NCI-H82 treated with DMSO at 0.1 percent for 48 hours (cell line): ENCODE data around the gene MAML3.

Experiments used
- DNase-seq: peaks from one replicate; lab custom pipeline; 2025; ENCODE audit not compliant: unreplicated experiment; lab: John Stamatoyannopoulos, UW

MAML3 gene

DNA sequence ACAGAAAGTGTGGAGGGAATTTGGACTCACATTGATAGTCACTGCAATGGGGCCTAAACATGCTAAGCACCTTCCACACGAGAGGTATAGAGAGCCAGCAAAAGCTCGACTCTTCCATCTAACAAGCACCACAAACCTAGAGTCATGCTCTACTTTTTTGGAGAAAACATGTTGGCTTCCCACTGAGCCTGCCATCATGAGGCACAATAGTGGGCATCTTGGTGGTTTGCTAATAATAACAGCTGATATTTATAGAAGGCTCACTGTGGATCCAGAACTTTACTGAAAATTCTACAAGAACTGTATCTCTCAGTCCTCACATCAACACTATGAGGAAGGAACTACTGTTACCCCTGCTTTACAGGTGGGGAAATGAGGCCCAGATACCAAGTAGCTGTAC lies 26.6 kb downstream of the MAML3 start:
- no peak for DNase-seq

DNA sequence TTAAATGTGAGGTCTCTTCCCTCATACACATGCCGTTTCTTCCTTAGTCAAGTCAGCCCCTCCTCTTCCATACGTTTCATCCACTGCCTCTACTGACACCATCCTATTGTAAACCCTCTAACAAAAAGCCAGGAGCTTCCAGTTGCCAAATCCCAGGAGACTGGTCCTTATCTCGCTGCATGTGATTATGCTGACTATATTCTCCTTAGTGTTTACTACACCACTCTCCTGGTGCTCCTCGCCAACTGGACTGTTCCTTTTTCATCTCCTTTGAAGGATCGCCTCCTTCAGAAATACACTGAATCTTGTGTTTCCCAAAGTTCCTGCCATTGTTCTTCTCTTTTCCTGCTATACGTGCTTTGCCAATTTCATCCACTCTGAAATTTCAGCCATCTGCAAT lies 27.7 kb downstream of the MAML3 start:
- no peak for DNase-seq

DNA sequence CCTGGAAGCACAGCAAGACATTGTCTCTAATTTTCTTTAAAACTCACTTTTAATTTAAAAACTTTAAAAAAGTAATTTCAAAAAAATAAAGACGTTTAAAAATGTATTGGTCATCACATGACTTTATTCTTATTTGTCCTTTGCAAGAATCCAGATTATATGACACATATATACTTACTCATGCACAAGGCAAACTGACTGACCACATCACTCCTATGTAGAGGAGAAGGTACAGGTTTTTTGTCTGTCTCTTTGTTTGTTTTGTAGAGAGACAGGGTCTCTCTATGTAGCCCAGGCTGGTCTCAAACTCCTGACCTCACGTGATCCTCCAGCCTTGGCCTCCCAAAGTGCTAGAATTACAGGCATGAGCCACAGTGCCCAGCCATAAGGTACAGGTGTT lies 28.6 kb downstream of the MAML3 start:
- DNase-seq = no peak

DNA sequence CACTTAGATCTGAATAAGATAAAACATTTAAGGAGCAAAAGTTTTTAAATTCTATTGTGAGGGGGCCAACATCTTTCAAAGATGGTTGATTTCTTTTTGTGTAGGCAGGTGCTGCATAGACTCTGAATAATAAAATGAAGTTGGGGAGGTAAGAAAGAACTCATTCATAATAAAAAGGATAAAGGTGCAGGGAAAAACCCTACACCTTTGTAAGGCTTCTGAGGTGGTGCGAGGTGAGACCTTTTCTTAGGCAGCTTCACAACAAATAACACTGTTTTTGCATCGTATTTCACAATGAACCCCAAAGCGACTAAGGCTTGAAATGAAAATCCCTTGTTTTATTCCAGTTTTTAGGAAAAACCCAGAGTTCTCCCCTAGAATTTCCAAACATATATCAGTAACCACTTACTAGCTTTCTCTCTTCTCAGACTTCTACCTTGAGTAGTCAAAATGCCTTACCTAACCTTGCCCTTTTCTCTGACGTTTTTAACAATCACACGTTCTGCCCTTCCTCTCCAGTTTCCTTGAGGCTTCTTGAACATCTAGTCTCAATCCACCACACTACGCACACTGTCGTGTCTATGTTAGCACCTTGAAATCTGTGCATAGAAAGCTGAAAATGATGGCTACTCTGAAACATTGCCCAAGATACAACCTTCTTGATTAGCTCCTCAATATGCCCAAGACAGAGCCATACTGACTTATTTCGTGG lies 30.2 kb downstream of the MAML3 start:
- no peak for DNase-seq

DNA sequence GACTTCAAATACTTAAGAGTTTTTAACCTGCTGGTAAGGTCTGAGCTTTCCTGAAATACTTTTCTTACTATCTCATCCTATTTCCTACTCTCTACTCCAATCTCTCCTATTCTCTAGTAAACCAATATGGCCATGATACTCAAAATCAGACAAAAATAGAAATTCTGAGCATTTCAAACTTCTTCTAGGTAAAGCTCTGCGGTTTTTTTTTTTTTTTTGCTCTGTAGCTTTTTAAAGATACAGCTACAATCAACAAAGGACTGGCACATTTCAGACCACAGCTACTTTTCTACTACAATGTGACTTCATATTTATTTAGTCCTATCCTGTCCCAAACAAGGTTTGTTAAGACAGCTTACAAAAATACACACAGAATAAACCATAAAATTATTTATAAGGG lies 31.1 kb downstream of the MAML3 start:
- DNase-seq = no peak

DNA sequence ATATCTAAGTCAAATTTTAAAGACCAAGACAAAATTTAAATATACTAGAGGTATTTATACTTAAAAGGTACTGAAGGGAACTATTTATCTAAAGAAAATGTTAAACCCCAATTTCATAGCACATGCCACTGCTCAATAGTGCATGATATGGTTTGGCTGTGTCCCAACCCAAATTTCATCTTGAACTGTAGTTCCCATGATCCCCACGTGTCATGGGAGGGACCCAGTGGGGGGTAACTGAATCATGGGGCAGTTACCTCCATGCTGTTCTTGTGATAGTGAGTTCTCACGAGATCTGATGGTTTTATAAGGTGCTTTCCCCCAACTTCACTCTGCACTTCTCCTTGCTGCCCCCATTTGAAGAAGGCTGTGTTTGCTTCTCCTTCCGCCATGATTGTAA lies 32.3 kb downstream of the MAML3 start:
- DNase-seq = no peak

DNA sequence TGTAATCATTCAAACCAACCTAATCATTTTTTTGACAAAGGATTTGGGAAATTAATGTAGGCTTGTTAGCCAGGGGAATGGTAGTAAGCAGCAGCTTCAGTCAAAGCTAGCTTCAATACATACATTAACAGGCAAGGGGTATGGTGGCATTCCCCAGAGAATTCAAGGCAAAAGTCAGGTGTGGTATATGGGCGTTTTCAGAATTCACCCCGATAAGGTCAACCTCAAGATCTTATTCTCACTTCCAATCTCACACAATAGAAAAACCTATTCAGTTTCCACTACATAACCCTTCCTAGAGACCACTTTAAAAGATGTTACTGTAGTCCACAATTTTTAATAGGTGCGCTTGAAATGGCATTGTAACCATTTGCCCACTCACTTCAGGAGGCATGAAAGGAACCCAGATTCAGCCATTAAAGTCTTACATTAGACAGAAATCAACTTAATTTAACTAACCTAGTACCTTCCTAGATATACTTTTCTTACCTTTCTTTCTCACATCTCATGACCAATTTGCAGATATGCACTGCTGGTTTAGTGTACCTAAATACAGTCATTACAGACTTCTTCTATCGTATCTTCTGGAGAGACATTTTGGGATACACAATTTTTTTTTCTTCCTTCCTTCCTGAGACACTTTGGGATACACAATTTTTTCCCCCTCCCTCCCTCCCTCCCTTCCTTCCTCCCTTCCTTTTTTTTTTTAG lies 34.9 kb downstream of the MAML3 start:
- DNase-seq = no peak

DNA sequence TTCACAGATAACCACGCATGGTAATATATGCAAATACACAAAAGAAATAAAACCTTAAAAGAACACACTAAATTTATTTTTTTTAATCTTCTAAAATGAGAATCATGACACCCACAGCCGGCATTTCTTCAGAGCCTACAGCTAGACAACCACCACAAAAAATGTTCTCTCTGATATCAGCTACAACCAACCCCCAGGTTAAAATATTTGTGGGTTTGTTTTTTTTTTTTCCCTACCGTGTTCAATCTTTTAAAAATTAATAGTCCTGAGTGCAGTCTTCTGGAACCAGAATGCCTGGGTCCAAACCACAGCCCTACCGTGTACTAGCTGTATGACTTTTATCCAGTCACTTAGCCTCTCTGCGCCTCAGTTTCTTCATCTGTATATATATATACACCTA lies 36.0 kb downstream of the MAML3 start:
- DNase-seq = no peak

DNA sequence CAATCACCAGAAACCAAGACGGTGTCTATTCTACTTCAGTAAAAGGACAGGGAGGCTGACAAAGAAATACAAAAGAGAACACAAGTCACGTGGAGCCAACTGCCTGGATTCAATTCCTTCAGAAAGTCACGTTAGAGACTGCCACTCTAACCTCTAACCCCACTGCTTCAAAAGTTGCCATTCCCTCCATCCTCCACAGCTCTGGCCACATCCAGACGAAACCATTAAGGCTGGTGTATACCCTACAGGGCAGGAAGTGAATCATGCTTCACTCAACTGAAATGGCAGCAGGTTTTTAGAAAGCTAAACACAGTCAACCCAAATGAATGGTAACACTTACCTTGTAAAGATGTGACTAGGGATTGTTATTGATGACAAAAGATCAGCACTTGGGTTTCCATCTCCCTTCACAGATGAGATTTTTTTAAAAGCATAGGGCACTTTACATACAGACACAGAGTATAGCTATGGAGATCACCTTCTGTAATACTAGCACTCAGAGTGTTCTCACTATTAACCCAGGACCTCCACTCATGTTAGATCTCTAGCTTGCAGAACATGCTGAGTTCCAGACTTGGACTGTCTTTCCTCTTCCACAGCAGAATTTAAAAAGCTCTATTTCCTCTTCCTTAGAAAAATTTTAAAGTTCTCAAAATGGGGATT lies 37.4 kb downstream of the MAML3 start:
- DNase-seq = no peak

DNA sequence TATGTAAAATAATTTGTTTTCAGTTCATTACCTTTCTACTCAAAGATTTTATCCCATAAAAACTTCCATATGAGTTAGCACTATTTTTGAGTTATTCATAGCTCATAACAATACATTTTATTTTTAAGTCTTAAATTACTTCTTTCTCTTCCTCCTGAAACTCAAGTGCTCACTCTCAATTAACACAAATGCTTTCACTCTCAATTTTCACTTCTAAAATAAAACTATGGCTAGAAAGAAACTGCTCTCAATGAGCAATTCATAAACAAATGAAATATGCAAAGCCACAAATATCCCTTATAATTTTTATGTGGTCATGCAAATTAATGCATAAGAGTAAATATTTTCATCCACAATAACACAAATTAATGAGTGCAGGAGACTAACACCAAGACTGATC lies 38.8 kb downstream of the MAML3 start:
- DNase-seq = no peak

DNA sequence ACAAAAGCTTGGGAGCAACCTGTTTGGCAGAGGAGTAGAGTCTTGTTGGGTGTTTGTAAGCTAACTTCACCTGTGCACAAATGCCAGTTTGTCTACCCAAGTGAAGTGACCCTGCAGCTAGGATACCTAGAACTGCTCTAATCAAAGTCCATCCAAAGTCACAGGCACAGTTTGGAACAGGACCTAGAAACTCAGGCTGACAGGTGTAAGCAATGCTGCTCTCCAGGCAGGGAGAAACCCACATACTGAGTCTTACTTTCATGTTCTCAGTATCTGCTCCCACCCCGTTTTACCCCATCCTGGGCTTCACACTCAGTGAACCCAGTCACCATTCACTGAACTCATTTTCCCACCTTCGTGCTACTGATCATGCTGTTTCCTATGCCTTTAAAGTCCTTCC lies 40.3 kb downstream of the MAML3 start:
- DNase-seq = no peak

DNA sequence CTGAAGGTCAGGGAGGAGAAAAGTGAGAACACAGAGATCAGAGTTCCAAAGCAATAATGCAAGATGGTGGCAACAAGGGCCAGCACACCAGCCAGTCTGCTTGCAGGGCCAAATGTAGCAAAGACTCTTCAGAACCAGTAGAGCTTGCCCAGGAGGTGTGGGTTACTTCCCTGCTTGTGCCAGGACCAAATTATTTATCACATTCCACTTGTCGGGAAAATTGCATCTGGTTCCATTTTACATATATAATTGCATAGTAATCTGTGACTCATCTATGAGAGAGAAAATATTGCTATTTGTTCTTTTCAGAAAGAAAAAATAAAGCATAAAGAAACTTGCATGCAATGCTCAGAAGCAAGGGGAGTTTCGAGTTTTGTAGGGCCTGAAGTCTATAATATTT lies 41.4 kb downstream of the MAML3 start:
- no peak for DNase-seq

DNA sequence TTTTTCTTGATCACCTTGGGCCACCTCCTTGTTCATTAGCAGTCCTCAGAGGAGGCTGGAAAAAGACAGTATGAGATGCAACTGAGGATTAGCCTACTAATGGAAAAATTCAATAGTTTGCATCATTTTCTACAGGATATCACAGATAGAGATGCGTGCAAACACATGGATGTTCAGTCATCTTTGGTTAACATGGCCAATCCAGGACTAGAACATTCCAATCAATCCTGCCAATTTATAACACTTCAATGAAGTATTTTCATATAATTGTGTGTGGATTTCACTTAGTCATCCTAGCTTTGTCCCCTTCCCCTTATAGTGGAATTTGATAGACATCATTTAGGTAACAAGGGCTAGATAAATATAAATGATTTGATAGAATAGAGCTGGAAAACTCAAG lies 42.7 kb downstream of the MAML3 start:
- no peak for DNase-seq

DNA sequence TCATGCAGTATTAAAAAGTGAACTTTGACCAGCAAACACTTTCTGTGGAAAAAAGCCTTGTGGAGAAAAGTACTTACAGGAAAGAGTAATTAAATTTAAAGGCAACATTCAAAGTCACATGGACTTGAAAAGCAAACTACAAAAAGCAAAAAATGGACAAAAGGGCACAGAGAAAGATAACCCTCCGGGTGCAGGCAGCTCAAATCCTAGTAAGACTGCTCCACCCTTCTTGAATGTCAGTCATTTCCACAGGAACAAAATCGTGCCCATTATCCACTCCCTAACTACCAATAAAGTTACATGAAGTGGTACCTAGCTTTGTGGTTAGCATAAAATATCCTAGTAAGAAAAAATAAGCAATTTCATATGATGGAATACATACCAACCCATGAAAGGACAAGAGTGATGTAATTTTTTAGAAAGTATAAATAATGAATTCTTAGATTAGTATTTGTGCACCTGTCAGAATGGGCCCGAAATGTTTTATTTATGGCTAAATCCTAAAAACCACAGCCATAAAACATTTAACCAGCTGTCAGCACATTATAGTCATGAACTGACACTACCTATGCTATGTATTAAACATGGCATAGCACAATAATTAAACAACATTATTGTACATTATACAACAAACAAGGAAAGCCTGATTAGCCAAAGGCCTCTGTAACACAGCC lies 43.3 kb downstream of the MAML3 start:
- no peak for DNase-seq

DNA sequence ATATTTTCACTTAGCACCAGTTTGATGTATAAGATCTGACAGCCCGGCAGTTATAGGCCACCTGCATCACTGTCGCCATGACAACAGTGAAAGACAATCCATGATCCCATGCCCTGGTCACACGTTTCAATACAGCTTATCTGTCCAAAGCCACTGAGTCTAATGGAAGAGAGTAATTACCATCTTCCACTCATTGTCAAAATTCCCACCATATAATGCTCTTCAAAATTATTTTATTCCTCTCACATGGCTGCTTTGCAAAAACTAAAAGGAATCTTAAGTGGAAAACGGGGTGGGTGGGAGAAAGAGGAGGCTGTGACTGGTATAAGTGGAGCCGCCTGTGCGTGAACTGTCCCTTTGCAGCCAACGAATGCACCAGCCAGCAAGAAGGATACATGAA lies 44.2 kb downstream of the MAML3 start:
- no peak for DNase-seq

DNA sequence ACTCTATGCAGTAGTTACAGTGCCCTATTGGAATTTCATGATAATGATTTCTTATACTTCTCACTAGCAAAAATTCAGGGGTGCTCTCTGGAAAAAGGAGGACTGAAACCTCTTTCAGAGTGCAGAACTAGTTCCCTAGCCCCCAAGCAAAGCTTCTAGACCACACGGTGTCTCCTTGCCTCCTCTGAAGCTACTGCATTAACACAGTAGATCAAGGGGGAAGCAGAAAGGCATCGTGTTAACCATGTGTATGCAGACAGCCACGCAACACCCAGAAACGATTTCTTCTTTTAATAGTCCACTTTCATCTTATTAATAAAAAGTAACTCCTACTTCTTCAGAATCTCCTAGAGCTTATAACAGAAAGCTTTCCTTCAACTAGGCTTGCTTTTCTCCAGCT lies 44.7 kb downstream of the MAML3 start:
- no peak for DNase-seq

DNA sequence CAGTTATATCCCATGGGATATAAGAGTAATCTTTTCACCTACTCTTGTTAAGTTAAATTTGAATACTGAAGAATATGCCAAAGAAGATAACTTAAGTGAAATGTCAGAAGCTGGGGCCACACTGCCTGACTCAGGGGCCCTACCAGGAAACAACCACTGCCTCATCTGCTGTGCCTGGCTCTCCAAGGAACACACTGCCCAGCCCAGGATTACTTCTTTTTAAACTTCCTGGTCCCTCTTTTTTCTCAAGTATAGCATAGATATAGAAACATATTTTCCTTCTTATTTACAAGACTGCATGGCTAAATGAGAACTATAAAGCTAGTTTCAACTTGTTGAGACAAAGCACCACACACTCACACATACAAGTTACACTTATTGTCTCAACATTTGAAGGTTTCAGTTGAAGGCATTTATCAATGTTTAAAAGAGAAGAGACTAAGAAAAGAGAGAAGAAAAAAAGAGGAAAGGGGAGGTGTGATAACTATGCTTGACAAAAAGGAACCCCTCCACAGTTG lies 45.2 kb downstream of the MAML3 start:
- DNase-seq = no peak

DNA sequence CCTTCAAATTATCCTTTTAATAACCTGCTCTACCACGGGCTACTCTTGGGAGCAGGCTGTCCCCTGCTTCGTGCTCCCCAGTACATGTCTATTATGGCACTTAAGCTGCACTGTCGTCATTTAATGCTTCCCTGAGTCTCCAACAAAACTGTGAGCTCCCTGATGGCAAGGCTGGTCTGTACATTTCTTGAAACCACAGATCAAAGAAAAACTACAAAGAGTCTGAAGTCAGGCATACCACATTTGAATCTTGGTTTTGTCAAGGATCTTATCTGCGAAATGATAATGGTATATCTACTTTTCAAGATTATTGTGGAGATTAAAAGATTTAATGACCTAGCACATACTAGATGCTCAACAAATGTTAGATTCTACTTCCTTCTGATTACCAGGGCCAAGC lies 45.7 kb downstream of the MAML3 start:
- no peak for DNase-seq

DNA sequence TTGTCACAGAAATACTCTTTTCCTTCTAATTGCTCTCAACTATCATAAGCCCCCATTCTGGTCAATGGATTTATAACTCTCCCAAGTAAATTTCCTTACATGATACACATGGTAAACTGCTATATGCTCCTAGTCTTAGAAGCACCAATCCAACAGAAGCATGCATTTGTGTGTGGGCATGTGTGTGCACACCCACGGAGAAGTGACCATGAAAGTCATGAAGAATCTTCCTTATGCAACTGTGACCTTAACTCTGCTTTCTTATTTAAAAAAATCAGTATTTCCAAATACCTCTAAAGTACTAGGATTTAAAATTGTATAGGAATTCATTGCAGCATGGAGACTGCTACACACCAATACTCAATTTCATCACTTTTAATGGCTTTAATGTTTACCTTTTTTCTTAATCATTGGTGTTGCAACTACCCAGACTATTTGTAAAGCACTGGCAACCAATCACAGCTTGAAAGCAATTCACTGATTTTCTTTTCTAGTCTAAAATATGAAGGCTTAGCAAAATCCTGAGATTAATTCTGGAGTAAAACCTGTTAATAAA lies 47.6 kb downstream of the MAML3 start:
- no peak for DNase-seq

DNA sequence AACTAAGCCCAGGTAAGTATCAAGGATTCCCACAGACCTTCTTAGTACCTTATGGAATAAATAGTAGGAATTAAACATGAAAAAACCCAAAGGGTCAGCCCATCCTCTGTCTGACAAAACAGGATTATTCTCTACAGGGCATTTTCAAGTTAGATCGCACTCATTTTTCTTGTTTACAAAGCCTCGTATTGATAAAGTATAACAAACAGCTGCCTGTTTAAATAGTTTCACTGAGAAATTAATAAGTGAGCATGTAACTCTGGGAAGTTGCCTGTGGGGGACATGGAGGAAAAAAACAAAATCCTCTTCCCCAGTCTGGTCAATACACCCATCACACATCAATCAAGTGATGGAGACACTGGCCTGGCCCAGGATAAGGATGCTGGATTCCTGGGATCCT lies 48.5 kb downstream of the MAML3 start:
- no peak for DNase-seq

DNA sequence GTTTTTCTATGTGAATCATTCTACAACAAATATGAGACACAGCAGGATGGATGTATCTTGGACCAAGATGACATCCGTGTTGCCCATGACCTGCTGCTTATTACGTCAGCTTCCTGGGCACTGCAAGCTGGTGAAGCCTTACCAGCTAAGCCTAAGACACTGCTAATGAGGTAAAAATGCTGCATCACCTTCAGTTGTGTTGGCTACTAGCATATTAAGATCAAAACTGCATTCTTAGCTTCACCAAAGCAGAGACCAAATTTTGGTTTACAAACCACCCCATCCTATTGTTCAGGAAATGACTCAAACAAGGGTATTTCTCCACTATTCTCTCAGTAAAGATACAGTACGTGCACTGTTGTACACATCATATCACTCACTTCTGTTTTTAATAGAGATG lies 50.3 kb downstream of the MAML3 start:
- DNase-seq = no peak
